K562 (cell line): ENCODE results near the gene UBE2I. TPM values are rescaled to one million over a fixed set of nuclear protein-coding genes. Genes with fewer than 3 reads are reported as not detected.

Experiments
- CHD1 ChIP-seq: fragments of 200-600 bp; sonication (generic); IDR thresholded peaks from one replicate; pipeline ENCODE4 v1.6.1; 2012; ENCODE audit warnings: mild to moderate bottlenecking, moderate library complexity, low read length, inconsistent platforms
- CREB3L1 ChIP-seq: fragments of 450-650 bp; IDR thresholded peaks from 2 replicates; pipeline ENCODE4 v1.6.1; 2014; ENCODE audit warnings: low read depth, mild to moderate bottlenecking, moderate library complexity, borderline replicate concordance
- FOXP4 ChIP-seq: sonication (generic); formaldehyde crosslinking; IDR thresholded peaks from 2 replicates; pipeline ENCODE4 v1.8.0; 2022; ENCODE audit warnings: mild to moderate bottlenecking, missing genetic modification reagents, borderline replicate concordance
- HNRNPUL1 ChIP-seq: fragments of 200-400 bp; formaldehyde crosslinking; IDR thresholded peaks from 2 replicates; pipeline ENCODE4 v1.6.1; 2017; ENCODE audit warnings: low read length
- NCOR1 ChIP-seq: fragments of 450-650 bp; IDR thresholded peaks from 2 replicates; pipeline ENCODE4 v1.6.1; 2016; ENCODE audit warnings: mild to moderate bottlenecking, moderate library complexity
- SP1 ChIP-seq: sonication (generic); formaldehyde crosslinking; IDR thresholded peaks from 2 replicates; pipeline ENCODE4 v1.8.1; 2022; ENCODE audit warnings: mild to moderate bottlenecking, missing genetic modification reagents
- SUPT5H ChIP-seq: fragments of 450-650 bp; IDR thresholded peaks from 2 replicates; pipeline ENCODE4 v1.6.1; 2016
- ZKSCAN8 ChIP-seq: fragments of 200-800 bp; sonication (Bioruptor generic); IDR thresholded peaks from 2 replicates; pipeline ENCODE4 v1.6.1; 2016; ENCODE audit warnings: missing genetic modification characterization, missing compliant biosample characterization
- ZNF639 ChIP-seq, 2 experiments: fragments of 200-800 bp in 1 of 2; sonication (Bioruptor generic) in 1 of 2; sonication (generic) in 1 of 2; formaldehyde crosslinking in 1 of 2; IDR thresholded peaks in 1 of 2; conservative IDR thresholded peaks in 1 of 2; 2 replicates each; pipeline versions ENCODE4 v1.5.0 to v1.6.1; 2016 to 2020; ENCODE audit warnings: missing compliant biosample characterization in 1 of 2, missing genetic modification characterization in 1 of 2, missing genetic modification reagents in 1 of 2
- polyA plus RNA-seq, 8 experiments: library from polyadenylated mRNA; depleted of rRNA in 4 of 8; stranded (reverse) in 5 of 8; unstranded in 3 of 8; fragments of >200 nt; fragmentation: Nextera tagmentation in 2 of 8; fragmentation: Illumina TruSeq in 1 of 8; extraction: Ambion mirVana in 2 of 8; extraction: Trizol in 1 of 8; gene quantifications; 2 replicates each; pipeline versions ENCODE4 v1.2.1 to v1.2.3, GENCODE V29; 2011 to 2014; ENCODE audit warnings: inconsistent platforms in 1 of 8, missing spikeins in 1 of 8
- total RNA-seq, 7 experiments: library from RNA; depleted of rRNA in 6 of 7; stranded (reverse); fragments of >200 nt in 6 of 7; fragmentation: Illumina TruSeq in 2 of 7; extraction: Trizol in 2 of 7; gene quantifications; 2 replicates each; pipeline versions ENCODE4 v1.2.1 to v1.2.3, GENCODE V29; 2011 to 2021; ENCODE audit warnings: low replicate concordance in 1 of 7

Gene UBE2I
- total and polyA plus RNA-seq, 9 of the 15 experiments (the other 6 are each of a cell fraction or from before 2014, with no cell fraction given), result 36.6 to 254 (median 104) TPM

DNA sequence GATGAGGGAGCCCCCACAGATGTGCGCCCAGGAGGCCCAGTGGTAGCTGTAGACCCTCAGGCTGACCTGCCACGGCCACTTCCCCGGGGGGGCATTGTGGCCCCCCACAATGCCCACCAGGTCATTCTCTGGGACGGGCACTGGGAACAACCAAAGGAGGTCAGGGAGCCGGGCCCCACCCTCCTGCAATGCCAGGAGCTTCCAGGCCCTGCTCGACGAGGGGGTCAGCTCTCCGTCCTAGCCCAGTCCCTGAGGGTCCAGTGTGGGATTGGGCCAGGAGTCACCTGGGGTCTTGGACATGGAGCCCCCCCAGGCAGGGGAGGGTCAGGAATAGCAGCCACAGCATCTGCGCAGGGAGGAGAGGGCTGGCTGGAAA lies 46.6 kb upstream of the UBE2I start (continued):
- TF ChIP-seq ZNF639 (CRISPR knock-in tag; conservative IDR thresholded peaks at IDR 0.05 in 1 of 2, IDR thresholded peaks at IDR 0.05 in 1 of 2) (no peak), FOXP4 (no peak), CREB3L1 (no peak), NCOR1 (no peak), SP1 (CRISPR knock-in tag) (no peak), CHD1 (no peak), HNRNPUL1 (no peak), ZKSCAN8 (CRISPR knock-in tag) (no peak), SUPT5H (no peak)
- TF ChIP-seq, all 486 proteins: peak for 0
